ENCODE measurements around the gene RHAG.

RHAG gene

DNA sequence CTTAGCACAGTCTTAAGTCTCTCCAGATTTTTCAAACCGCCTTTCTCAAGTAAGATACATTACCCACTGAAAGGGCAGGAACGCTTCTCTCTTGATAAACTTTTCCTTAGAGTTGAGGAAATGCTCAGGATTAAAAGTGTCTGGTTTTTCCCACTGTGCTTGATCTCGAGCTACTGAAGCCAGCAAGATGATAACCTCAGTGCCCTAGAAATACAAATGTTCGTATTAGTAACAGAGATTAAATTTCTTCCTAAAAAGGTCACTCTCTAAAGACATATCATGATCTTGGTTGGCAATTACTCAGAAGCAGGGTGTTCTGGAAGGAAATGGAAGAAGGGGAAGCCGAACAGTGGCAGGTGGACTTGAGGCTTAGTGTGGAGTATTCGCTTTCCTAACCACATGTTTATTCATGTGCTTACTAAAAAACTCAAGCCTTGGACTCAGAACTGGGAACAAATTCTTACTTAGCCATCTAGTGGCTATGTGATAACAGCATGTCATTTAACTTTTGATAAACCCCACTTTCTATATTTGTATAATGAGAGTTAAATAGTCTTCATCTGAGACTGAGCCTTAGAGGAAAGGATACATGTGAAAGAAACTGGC is 66.1 kb downstream of the RHAG start:
- in situ Hi-C loops (cut with HindIII; ENCODE audit: low sequenced_read_pairs): no loop called here

- in situ Hi-C loops (cut with HindIII; ENCODE audit: low sequenced_read_pairs): no loop called here
Measured at GRCh38 chr6:49565855-49566254, 70.8 kb downstream of the RHAG start.

DNA sequence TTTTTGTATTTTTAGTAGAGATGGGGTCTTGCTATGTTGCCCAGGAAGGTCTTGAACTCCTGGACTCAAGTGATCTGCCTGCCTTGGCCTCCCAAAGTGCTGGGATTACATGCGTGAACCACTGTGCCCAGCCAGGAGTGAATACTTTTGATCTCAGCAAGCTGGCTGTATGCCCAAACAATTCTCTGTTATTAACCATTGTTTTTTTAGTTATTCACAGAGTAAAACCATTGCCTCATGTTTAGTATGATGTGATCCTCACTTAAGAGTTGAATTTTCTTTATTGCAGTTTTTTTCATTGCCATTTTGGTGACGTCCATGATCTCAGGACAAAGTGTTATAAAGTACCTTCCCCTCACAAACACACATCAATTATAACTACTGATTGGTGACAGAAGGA is 71.4 kb downstream of the RHAG start:
- in situ Hi-C loops (cut with HindIII; ENCODE audit: low sequenced_read_pairs): no loop called here

DNA sequence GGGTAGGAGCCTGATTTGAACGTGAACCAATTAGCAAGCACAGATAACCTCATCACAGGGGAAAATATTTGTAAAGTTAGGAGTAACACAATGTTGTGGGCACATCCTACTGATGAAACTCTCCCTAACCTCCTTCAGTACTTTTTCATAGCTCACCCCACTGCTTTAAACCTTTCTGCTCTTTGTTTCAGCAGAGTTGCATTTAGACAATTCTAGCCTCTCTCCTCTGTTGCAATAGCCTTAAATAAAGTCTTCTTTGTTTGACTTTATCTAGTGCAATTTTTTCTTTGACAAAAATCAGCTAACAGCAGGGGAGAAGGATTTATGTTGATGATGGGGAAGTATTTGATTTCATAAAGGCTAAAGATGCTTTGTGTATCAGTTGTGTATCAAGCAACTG is 72.1 kb downstream of the RHAG start:
- in situ Hi-C loops (cut with HindIII; ENCODE audit: low sequenced_read_pairs): no loop called here

- in situ Hi-C loops (cut with HindIII; ENCODE audit: low sequenced_read_pairs): no loop called here
Measured at GRCh38 chr6:49563006-49563886, 73.4 kb downstream of the RHAG start.

DNA sequence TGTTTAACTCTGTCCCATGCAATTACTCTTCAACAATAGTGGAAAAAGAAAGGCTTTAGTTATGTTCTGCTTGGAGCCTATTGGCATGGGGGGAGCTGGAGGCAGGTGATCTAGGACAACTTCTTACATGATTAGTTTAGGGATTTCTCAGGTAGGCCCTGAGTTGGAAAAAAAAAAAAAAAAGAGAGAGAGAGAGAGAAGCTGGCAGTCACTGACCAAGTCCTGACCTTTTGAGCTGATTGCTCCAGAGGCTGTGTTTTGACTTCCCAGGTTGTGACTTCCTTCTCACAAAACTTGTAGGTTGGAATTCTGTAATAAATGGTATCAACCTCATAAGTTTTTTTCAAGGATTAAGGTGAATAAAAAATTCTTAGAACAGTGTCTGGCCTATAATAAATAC is 78.4 kb downstream of the RHAG start:
- in situ Hi-C loops (cut with HindIII; ENCODE audit: low sequenced_read_pairs): no loop called here

DNA sequence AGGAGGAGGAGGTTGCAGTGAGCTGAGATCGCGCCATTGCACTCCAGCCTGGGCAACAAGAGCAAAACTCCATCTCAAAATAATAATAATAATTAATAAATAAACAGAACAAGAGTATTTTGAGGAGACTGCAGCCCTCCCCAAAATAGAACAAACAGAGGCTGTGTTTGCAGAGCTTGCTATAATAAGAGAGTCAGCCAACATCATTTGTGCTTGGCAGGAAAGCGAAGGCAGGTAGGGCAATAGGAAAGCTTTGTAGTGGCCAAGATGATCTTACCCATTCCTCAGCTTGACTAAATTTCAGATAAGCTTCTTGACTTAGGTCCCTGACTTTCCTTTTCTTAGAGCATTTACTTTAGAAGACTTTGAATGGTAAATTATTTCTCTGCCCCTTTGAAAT is 79.5 kb downstream of the RHAG start:
- in situ Hi-C loops (cut with HindIII; ENCODE audit: low sequenced_read_pairs): no loop called here

GRCh38 chr6:49556429-49556837 is 80.2 kb downstream of the RHAG start:
- in situ Hi-C loops (cut with HindIII; ENCODE audit: low sequenced_read_pairs): no loop called here

DNA sequence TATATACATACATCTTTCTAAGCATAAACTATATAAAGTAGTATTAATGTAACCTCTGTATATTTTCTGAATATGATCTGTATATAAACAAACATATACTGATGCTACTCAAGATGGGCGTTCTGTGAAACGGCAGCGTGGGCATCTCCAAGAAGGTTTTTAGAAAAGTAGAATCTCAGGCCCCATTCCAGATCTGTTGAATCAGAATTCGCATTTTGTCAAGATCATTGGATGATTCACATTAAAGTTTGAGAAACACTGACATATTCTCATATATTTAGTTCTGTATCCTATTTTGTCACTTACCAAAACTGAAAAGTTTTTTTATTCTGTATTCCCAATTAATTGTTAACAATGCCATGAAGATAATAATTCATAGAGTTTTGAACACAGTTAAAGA is 80.7 kb downstream of the RHAG start:
- in situ Hi-C loops (cut with HindIII; ENCODE audit: low sequenced_read_pairs): no loop called here

Data from endothelial cell of hepatic sinusoid (primary cell).